Cardiac muscle cell (in vitro differentiated cells and primary cell): ENCODE results near the gene PIGM. TPM values are rescaled to one million over a fixed set of nuclear protein-coding genes. Genes with fewer than 3 reads are reported as not detected.
A peak's percentile ranks its signal among the peaks of the same experiment; 100 is the strongest.

Experiments
- DNase-seq, 2 donors: peaks; one replicate each; pipeline versions ENCODE4 v3.0.0 to v3.0.0-alpha.2; 2010 to 2017; ENCODE audit warnings: low read depth in 1 of 2, low spot score in 1 of 2
- H3K27ac ChIP-seq: fragments of 200-600 bp; sonication (generic); 2 replicates; pipeline ENCODE4 v1.5.1; 2016
- H3K27me3 ChIP-seq: fragments of 200-600 bp; sonication (generic); 2 replicates; pipeline ENCODE4 v1.6.0; 2016; ENCODE audit warnings: control low read depth
- H3K36me3 ChIP-seq: fragments of 200-600 bp; sonication (generic); 2 replicates; pipeline ENCODE4 v1.5.1; 2016; ENCODE audit warnings: control low read depth
- H3K4me1 ChIP-seq: fragments of 200-600 bp; sonication (generic); 2 replicates; pipeline ENCODE4 v1.8.1; 2017; ENCODE audit warnings: low read depth, mild to moderate bottlenecking, mixed run types
- H3K4me3 ChIP-seq: fragments of 200-600 bp; sonication (generic); 2 replicates; pipeline ENCODE4 v1.5.1; 2016; ENCODE audit warnings: mild to moderate bottlenecking
- H3K9me3 ChIP-seq: fragments of 200-600 bp; sonication (generic); 2 replicates; pipeline ENCODE4 v1.5.1; 2017; ENCODE audit warnings: low read depth, mild to moderate bottlenecking, control low read depth
- CTCF ChIP-seq: IDR thresholded peaks from 2 replicates; pipeline ENCODE4 v1.5.1; 2012; ENCODE audit warnings: low read depth, mild to moderate bottlenecking, low read length
- polyA plus RNA-seq: library from polyadenylated mRNA; unstranded; fragments of >200 nt; fragmentation: Nextera tagmentation; extraction: Ambion mirVana; gene quantifications from 2 replicates; pipeline ENCODE4 v1.2.1, GENCODE V29; 2016
- total RNA-seq: library from RNA; depleted of rRNA; stranded (reverse); fragments of >200 nt; gene quantifications from 2 replicates; pipeline ENCODE4 v1.2.3, GENCODE V29; 2016

PIGM gene
- total and polyA plus RNA-seq, 2 experiments from 2014 or later: 4.7 to 4.9 TPM

DNA sequence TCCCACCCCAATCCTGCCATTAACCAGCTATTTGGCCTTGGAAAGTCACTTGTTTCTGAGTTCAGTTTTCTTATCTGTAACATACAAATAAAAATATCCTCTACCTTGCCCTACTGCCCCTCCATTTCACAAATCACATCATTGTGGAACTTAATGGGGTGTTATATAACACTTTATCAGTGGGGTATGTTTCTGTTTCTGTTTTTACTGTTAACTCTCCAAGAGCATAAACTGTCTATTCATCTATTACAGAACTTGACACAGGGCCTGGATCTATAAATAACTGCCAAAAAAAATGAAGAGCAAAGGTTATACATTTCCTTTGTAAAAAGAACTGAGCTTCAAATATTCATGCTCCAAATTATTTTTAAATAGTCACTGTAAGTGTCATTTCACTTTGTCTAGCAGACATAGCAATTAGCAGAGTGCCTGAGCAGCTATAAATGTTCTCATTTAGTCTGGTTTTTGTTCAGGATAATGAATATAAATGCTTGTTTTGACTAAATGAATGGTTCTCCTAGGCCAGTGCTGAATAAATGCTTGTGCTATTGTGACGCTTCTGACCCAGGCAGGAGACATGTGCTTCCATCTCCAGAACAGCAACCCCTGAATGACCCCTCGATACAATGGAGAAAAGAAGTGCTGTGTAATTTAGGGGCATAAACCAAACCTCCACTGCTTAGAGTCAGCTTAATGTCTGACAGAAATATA lies 7.4 kb downstream of the PIGM start:
- no peak for DNase-seq
- Histone ChIP-seq H3K27me3 (peaks cover 3% of the 10 kb centered on the region), H3K4me3 (no peak overlapping the region), H3K27ac (no peak overlapping the region), H3K9me3 (no peaks in the 10 kb centered on the region), H3K4me1 (peaks cover 11% of the 10 kb centered on the region), H3K36me3 (no peaks in the 10 kb centered on the region)
- TF ChIP-seq CTCF: no peak

DNA sequence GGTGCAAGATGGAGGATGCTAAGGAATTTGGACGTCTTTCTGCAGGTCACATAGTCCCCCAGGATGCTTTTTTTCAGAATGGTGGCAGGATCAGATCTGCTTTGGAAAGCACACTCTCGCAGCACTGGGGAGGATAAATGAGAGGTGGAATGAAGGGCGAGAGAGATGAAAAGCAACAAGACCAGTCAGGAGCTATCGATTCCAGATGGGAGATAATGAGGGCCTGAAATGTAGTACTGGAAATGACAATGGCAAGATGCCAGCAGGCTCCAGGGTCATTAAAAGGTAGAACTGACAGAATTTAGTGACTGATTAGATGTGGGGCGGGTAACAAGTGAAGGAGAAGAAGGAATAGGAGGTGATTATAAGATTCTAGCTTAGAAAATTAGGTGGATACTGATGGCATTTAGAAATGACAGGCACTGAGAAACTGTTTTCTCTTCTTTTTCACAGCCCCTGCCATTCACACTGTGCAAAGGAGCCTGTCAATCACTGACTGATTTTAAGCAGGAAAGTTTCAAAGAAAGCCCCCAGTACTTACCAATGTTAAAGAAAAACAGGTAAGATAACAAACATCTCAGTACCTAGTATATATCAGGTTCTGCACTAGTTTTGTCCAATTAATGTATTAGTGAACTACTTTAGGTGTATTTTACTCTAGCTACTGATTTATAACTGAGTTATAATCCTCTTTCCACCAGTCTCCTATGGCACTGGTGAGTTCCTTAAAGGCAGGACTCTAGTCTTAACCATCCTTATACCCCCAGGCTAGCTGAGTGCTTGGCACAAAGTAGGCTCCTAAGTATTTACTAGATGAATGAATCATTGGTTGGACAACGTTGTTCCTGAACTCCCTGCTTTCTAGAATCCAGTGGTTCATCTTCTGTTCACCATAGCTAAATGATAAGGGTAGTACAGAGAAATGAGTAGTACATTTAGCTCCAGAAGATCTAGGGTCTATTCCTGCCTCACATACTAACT lies 9.2 kb downstream of the PIGM start:
- H3K27me3 ChIP-seq: peaks cover 15% of the 10 kb centered on the region
- H3K4me3 ChIP-seq: no peak overlapping the region
- H3K9me3 ChIP-seq: no peaks in the 10 kb centered on the region
- H3K27ac ChIP-seq: no peak overlapping the region
- no peak for TF ChIP-seq CTCF
- no peak for DNase-seq
- H3K36me3 ChIP-seq: no peaks in the 10 kb centered on the region
- H3K4me1 ChIP-seq: peaks cover 11% of the 10 kb centered on the region

DNA sequence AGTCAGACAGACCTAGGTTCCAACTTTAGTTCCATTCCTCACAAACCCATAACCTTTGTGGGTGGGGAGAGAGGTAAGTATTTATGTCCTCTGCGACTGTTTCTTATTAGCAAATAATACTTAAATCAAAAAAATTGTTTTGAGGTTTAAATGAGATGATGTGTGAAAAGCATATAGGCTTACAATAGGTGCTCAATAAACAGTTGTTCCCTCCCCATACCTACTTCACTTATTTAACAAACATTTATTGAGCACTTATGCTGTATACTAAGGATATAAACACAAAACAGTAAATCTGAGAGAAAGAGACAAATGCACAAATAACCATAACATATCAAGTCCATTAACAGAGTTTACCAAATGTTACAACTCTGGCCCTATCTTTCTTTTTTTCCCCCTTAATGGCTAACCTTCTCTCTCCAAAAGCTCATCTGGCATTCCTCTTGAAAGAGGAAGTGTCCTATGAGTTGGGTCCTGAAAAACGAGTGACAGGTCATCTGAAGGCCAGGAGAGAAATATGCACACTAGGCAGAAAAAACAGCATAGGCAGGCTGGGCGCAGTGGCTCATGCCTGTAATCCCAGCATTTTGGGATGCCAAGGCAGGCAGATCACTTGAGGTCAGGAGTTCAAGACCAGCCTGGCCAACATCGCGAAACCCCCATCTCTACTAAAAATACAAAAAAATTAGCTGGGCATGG lies 10.3 kb downstream of the PIGM start:
- no peaks in the 10 kb centered on the region for H3K9me3 ChIP-seq
- no peak for DNase-seq
- H3K27me3 ChIP-seq: peaks cover 20% of the 10 kb centered on the region
- H3K4me3 ChIP-seq: no peak overlapping the region
- no peaks in the 10 kb centered on the region for H3K36me3 ChIP-seq
- H3K4me1 ChIP-seq: peaks cover 11% of the 10 kb centered on the region
- TF ChIP-seq CTCF: no peak
- H3K27ac ChIP-seq: no peak overlapping the region

GRCh38 chr1:160020196-160020595 lies 11.6 kb downstream of the PIGM start:
- Histone ChIP-seq H3K27ac (no peak overlapping the region), H3K36me3 (no peaks in the 10 kb centered on the region), H3K4me1 (peaks cover 11% of the 10 kb centered on the region), H3K27me3 (peaks cover 20% of the 10 kb centered on the region), H3K4me3 (no peak overlapping the region), H3K9me3 (no peaks in the 10 kb centered on the region)
- no peak for DNase-seq
- no peak for TF ChIP-seq CTCF

DNA sequence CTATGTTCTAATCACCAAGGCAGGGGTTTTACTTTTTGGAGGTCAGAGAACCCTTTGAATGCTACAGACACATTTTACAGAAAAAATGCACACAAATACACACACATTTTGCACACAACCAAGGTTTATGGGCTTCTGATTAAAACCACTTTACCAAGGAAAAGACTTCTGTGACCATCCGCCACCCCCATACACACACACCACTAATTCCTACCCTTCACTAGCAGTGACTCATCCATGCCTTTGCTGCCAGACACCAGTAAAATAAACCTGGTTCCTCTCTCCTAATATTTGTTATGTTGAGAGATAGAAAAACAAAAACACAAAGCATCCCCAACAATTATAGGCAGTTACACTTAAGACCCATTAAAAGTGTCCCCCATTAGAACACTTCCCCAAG lies 12.9 kb downstream of the PIGM start:
- TF ChIP-seq CTCF: no peak
- Histone ChIP-seq H3K27me3 (peaks cover 21% of the 10 kb centered on the region), H3K4me1 (peaks cover 5% of the 10 kb centered on the region), H3K4me3 (no peak overlapping the region), H3K9me3 (no peaks in the 10 kb centered on the region), H3K36me3 (no peaks in the 10 kb centered on the region), H3K27ac (no peak overlapping the region)
- DNase-seq: peak in 1 of 2 donors; percentile 40
